SK-N-DZ (cell line): ENCODE measurements around the gene PRKCQ.
"Not testable (repeated sequence)": the region's sequence is repeated elsewhere in the genome, so short reads cannot be mapped to it uniquely, and the experiment has no call there.

Experiments used
- DNase-seq: peaks from one replicate; pipeline ENCODE4 v3.0.0-alpha.2; 2015; ENCODE audit warnings: low spot score

Gene PRKCQ

GRCh38 chr10:6385665-6386064, 194.4 kb downstream of the PRKCQ start:
- DNase-seq: no peak

GRCh38 chr10:6384847-6385246, 195.2 kb downstream of the PRKCQ start:
- no peak for DNase-seq

- DNase-seq: no peak
Observed at GRCh38 chr10:6384031-6384430, 196.0 kb downstream of the PRKCQ start.

- DNase-seq: no peak
Observed at GRCh38 chr10:6383096-6383812, 196.8 kb downstream of the PRKCQ start.

- DNase-seq: no peak
Observed at GRCh38 chr10:6382081-6382480, 198.0 kb downstream of the PRKCQ start.

- DNase-seq: not testable (repeated sequence)
Observed at GRCh38 chr10:6380478-6380877, 199.6 kb downstream of the PRKCQ start.

- no peak for DNase-seq
Observed at GRCh38 chr10:6379015-6379776, 200.9 kb downstream of the PRKCQ start.
